ENCODE results near the gene SUPT6H.

Gene SUPT6H

DNA sequence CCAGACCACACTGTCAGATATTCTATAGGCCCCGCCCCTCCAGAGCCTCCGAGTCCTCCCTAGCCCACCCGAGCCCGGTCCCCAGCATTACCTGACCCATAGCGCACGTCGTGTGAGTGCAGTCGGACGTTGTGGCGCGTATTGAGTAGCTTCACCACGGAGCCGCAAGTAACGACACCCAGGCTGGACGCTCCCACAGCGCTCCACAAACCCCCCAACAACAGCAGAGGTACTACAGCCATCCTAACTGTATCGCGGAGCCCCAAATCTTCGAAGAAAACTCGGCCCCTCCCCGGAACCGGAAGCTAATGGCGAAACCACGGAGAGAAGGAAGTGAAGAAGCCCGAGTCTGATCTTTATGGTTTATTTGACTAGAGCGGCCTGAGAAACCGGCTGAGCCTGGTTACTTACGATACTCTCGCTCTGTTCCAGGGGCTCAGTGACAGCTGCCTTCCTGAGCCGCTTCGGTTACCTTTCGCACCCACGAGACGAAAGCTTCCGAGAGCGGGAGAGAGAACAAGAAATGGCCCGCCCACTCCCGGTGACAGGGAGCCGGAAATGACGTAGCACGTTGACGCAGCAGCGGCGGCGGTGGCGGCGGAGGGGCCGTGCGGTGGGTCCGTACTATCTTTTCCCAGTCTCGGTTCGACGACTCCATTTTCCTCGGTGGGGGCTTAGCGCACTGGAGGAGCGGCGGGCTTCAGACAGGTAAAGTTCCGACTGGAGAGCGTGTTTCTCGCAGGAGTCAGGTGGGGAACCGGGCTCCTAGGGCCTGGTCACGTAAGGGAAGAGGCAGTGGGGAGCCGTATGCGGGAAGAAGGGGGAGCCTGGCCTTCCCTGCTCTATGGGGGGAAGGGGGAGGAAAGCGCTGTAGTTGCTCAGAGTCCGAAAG, at the start of gene SUPT6H, which contains the start of gene SDF2:
Gene SUPT6H, plus strand, starts transcription at position 571 of the 892 bp plus-strand sequence. CDS start 11,197 bp downstream, outside the sequence.
Gene SDF2, minus strand, starts transcription at position 272 of the 892 bp plus-strand sequence. Its CDS starts 30 bp downstream, at position 242.
- DNase-seq: peak; percentile 97

DNA sequence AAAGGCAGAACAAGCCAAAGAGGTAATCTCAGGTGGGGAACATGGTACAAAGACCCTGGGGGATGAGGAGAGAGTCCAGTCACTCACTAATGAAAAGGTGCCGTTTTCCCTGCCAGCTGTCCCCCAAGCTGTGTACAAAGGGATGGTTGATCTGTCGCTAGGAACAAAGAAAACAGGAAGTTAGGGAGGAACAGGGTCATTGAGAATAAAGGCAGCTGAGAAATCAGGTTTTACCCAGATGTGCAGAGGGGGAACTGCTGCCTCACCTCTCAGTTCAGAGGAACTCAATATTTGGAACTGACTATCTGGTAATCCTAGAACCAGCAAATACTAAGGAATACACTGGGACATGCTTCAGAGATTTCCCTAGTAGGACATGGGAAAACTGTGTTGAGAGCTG, 49.5 kb upstream of the SUPT6H start:
- peak; percentile 13 for DNase-seq

DNA sequence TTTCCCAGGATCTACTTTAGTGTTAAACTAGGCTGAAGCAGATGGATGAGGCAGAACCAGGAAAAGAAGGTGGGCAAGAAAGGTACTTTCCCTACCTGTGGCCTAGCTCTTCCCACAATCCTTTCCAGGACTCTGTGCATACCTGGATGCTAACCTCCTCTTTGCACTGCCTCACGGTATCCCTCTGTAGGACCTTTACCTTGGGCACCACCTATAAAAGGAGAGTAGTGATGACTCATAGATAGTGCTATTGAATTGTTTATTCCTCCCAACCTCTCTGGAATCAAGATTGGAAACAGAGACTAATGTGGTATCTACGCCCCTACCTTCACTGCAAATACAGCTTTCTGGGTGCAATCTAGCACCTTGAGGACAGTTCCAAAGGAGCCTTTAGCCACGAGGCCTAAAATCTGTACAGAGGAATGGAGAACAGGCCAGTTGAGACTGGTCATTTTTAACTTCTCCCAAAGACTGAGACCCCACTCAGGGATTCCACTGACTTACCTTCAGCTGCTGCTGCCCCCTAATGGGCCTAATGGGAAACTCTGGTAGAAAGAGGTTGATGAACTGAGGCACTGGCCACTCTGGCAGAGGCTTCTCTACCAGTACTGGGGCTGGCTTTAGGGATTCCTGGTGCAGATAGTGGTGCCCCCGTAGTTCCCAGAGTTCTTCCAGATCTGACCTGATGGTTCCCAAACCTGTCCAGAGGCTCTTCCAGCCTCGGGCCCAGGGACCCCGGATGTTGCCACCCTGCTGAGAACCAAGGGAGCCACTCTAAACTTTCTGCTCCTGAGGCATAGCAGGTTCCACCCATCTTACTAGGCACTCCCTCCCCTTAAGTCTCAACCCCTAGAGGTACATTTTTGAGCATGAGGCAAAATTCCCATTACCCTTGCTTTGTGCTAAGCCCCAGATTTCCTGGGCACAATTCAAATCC, 48.8 kb upstream of the SUPT6H start:
- peak; percentile 68 for DNase-seq

DNA sequence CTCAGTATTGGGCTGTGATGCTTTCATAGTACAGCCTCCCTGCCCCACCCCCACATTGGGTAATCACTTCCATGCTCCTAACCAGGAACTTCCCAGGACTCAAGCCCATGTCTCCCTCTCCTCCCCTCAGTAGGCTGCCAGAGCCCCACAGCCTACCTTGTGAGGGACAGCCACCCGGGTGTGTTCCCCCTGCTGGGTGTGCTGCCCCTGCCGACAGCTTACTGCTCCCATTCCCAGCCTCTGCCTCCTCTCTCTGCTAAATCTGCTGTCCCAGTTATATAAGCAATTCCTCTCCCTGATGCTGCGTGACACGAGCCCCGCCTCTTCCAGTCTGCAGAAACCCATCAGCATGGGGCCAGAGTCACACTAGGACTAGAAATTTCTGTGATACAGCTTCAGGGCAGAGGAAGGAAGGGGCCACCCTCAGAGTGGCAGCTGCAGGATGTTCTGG, 48.0 kb upstream of the SUPT6H start, which contains the start of gene RSKR:
Gene RSKR, minus strand, starts transcription at position 255 of the 451 bp plus-strand sequence. Its CDS starts 24 bp downstream, at position 231.
- DNase-seq: peak; percentile 43

DNA sequence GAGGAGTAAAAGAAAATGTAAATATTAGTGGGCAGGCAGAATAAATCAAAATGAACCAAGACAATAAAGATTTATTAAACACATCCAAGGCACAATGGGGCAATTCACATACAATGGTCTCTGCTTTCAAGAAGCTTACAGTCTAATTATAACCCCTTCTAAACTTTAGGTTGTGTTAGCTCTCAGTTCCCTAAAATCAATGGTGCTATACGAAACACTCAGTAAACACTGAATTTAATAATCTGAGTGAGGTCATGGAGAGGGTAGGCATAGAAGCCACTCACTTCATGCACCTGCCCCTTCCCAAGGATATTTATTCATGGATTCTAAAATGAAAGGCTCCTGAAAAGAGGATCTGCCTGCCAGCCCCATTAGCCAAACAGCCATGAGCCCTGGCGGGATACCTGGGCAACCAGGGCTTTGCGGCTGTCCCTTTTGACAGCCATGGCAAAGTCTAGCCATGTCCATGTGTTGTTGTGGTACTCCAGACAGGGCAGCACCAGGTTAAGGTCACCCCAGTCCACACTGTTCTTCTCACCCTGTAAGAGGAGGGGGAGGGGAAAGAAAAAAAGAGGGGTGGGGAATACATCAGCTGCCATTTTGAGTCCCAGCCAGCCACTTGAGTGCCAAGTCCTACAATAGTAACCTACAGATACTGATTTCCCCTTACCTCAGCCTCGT, 46.6 kb upstream of the SUPT6H start:
- DNase-seq: no peak

DNA sequence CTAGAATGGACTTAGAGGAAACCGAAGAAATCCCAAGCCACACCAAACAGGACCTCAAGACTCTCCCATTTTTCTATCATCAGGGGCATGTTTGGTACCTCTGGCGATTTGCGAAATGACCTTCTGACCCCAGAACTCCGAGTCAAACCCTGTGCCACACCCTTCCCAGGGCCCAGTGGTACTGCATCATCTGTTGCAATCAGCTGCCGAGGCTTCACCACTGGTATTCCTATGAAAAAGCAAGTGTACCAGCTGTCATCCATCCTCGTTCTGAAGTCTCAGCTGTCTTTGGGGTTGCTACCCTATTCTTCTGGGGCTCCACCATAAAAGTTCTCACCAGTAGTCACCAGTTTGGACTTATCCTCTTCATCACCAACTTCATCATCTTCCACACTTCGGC, 45.7 kb upstream of the SUPT6H start:
- DNase-seq: no peak

DNA sequence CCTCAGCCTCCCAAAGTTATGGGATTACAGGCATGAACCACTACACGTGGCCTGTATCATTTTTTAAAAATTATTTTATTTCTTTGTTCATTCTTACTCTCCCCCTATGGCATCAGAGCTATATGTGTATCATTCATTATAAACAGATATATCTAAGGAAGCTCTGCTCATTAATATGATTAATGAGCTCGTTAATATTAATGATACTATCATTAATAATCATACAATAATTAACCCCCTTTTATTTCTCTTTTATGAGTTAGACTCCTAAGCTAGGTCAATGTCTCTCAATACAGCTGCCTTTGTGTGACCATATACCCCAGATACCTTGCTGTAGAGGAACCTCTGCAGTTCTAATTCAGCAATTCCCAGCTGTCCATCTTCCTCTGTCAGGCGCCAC, 43.5 kb upstream of the SUPT6H start:
- DNase-seq: no peak

DNA sequence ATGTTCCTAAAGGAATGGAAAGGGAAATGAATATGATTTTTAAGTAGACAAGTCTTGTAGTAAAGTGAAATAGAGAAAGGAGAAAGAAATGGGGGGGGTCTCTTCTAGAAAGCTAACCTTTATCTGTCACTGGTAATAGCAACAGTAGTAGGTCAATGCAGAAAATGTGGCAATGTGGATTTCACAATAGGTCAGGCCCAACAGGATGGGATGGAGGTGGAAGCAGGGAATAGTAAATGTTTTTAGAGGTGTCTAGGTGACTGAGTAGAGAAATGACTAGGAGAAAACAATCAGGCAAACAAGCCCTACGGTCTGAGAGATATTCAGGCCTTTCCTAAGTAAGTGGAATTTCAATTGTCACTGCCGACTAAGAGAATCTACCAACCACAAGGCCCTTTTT, 42.0 kb upstream of the SUPT6H start:
- no peak for DNase-seq

DNA sequence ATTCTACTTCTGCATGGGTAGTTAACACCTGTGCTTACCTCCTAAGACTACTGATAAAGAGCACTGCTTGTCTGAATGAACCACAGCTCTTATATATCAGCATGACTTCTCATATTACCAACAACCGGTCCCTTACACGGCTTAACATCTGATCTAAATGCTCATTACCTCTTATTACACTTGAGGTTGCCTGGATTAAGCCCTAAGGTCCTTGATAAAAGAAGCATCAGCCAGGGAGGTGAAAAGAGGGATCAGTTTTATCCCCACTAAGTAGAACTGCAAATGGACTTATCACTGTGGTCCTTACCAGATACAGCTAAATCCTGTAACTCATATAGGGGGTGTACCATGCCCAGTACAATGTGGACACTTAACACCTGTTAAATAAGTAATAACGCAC, 39.8 kb upstream of the SUPT6H start:
- no peak for DNase-seq

DNA sequence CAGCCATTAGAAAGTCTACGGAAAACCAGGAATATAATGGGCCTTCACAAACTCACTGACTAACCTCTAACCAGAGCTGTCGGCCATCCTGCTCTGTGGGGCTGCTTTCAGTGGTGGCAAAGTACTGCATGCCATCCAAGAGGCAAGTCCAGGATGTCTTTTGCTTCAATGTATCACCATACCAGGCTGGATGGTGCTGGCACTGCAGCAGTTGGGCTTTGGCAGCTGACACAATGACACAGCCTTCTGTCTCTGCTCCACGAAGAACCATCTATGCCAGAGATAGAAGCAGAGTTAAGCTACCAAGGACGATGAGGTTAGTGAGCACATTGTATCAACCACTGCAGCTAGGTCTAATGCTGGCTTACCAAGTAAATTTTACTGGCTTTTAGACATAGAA, 38.3 kb upstream of the SUPT6H start:
- DNase-seq: no peak

DNA sequence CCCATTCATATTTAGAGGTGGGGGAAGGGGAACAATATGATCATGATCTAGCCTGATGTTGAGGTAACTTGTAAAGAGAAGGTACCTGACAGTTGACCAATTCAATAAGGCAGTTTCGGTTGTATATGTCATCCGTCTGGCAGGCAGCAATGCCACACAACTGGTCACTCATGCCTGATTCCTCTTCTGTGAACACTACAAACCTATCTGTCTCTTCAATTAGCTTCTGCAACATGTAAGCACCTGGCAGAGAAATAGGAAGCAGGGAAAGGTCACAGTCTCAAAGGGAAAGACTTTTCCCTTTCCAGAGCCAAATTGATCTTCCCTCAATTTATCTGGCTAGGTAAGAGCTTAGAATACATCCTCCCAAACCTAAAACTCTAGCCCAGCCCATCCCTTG, 37.9 kb upstream of the SUPT6H start:
- DNase-seq: no peak

DNA sequence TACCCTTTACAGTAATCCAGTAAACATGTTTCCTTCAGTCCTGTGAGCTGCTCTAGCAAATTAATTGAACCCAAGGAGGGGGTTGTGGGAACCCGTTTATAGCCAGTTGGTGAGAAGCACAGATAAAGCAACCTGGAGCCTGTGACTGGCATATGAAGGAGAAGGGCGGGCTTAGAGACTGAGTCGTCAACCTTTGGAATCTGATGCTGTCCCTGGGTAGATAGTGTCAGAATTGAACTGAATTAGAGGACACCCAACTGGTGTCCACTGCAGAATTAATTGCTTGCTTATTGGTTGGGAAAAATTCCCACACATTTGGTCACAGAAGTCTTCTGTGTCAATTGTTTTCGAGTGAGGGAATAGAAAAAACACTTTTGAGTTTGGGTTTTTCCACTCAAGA, 35.2 kb upstream of the SUPT6H start:
- DNase-seq: no peak

DNA sequence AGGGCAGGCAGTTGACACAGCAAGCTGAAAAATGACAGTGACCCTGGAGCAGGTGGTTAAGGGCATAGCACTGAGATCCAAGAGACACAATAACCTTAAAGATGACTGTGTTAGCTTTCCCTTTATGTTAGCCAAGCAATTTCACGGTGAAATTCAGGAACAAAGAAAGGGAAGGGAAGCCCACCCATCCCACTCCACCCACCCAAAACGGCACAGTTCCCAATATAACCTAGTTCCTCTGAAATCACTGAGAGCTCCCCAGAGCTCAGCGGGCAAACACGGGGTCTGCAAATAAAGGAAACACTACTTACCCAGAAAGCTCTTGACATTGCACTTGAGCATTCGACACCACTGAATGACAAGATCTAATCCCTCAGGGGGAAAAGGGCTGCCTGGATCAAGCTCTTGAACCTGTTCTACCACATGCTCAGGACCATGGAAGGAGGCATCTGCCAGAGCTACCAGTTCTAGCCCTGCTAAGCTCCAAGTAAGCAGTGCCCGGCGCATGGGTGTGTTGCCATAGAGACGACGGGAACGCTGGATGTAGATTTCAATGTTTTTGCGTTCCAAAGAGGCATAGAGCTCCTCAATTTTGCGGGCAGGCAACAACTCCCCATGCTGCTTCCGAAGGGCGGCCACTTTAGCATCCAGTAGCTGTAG, 27.7 kb upstream of the SUPT6H start:
- no peak for DNase-seq

DNA sequence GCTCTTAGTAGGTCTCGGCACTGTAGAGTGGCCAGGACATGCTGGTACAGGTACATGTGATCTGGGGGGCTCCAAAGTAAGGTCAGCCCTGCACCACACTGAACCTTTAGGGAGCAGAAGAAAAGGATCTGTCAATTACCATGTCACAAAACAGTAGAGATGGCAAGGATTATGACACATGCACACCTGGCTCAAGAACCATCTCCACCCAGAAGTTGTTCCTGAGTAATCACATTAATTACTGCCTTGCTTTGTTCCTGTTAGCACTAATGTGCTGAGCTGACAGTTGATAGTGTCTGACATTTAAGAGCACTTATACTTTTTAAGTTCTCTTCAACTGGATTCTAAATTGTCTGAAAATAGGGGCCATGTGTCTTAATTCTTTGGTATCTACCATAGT, 26.5 kb upstream of the SUPT6H start:
- DNase-seq: no peak

DNA sequence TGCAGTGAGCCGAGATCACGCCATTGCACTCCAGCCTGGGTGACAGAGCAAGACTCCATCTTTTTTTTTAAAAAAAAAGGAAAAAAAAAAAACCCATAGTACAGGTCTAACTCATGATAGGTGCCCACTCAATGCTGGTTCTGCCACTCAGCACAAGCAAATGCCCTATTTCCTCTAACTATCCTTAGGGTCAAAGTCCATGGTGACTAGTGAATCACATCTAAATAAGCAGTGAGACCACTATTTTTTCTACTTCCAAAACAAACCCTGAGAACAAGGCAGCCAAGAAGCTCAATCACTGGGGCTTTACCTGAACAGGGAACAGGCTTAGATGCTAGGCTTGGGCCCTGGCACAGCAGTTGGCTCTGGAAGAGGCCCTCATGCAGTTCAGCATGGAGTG, 20.4 kb upstream of the SUPT6H start:
- no peak for DNase-seq

DNA sequence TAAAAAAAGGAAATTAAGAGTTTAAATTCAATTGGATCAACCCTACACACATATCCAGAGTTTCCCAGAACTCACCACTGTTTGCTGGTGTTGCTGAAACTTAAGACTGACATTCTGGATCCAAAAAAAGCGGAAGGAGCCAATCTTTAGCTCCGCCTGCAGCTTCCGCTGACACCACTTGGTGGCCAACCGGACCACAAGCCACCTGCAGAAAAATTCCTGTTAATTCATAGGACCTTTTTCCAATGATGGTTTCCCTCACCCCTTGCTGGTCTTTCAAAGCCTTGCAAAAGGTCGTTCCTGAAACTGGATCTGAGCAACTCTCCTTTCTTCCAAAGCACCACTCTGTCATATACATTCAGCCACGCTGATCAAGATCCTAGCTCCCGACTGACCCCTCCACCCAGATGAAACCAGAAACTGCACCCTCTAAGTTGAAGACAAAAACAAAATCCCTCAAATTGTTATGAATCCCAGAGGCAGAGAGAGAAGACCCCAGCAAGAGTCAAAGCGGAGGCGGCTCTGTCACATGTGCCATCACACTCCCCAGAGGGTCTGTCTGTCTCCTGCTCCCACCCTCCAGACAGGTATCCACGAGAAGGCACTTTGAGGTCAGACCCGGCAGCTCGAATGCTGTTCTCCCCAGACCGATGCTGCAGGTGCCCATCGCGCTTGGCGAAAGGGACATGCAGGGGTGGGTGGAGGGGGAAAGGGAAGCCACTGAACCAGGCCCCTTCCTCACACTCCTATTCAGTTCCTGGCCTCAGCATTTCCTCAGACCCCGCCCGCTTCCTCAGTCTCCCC, 17.8 kb upstream of the SUPT6H start:
- peak; percentile 91 for DNase-seq

DNA sequence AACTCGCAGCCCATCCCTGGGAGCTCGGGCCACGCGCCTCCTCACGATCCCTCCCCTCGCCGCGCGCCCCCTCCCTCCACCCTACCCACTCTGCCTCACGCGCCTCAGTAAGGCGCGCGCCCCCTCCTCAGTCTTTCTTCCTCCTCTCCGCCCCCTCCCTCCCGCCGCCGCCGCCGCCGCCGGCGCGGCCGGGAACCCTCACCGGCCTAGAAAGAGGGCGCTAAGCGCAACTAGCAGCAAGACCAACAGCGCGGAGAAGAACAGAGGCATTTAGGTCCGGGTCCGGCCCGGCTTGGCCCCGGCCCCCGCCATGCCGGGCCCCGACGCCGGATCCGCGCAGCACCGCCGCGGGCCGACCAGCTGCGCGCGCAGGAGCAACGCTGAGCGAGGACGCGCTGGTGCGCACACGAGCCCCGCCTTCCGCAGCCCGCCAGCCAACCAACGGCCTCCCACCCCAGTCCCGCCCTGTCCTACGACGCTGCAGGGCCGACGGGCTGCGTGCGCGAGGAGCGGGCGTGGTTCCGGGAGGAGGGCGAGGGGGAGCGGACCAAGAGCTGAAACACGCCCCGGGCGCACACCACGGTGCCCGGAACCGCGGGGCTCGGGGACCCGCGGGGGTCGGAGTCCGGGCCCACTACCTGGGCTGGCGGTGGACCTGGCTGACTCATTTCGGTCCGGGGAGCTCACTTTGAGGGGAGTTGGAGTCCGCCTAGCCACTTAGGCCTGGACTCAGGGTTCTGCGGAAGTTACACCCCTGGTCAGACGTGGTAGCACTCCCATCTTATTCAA, 17.0 kb upstream of the SUPT6H start, which contains the start of gene BLTP2:
Gene BLTP2, minus strand, starts transcription at position 372 of the 789 bp plus-strand sequence. Its CDS starts 102 bp downstream, at position 270.
- DNase-seq: peak; percentile 99

DNA sequence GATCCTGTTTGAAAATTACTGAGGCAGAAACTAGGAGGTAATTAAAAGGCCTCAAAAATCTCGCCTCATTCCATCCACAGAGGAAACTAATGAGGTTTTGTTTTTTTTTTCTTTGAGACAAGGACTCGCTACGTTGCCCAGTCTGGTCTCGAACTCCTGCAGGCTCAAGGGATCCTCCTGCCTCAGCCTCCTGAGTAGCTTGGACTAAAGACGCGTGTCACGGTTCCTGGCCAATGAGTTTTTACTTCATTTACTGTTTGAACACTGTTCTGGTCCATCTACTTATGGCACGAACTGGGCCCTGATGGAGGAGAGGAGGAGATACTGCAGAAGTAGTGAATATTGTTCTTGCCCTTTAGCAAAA, 16.4 kb upstream of the SUPT6H start:
- no peak for DNase-seq

DNA sequence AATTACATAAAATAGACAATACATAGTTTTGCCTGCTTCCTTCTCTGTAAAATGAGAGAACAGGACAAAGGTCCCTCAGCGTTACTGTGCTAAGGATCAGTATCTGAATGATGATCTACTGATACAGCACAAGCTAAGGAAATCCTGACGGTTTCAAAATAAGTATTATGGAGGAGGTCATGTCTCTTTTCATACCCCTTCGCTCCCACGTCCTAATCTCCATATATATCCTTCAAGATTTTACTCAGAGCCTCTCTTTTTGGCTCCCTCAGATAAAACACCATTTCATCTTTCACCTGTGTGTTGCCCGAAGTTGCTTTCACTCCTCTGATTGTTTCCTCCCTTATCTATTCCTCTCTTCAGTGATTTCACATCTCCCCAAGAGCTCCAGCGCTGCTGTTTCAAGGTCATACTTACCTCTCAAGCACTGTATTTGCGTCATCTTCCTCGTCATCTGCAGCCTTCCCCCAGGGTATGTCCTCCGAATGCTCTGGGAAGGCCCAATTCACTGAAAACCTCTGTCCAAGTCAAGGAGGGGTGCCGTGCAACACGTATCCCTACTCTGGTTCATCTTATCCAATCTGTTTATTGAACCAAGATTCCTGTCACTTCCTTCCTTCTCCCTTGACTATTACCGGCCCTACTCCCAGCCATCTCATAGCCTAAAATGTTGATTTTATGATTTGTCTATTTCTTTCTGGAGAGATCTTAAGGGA, 15.8 kb upstream of the SUPT6H start:
- no peak for DNase-seq

DNA sequence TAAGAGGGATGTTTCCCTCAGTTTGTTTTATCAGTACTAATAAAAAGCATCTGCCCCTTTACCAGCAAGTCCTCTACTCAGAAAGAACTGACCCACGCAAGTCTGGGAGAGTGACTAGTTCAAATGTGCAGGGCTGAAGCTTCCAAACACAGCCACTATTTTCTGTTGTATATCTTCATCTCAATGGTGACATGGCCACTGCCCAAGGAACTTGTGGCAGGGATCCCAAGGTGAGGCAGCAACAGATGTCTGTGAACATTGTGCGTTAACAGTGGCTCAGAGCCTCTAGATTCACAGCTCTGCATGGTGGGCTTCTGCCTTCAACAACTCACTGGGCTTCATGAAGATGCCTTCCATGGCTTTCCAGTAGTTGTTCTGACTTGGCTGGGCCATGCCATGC, 13.3 kb upstream of the SUPT6H start:
- no peak for DNase-seq

All from hematopoietic multipotent progenitor cell treated with erythropoietin and hydrocortisone succinate and interleukin-3 and kit ligand, for 4 days (in vitro differentiated cells).